Colonic mucosa (tissue), 4 donors: ENCODE data around the gene SH3GL3. TPM values are rescaled to one million over a fixed set of nuclear protein-coding genes. Genes with fewer than 3 reads are reported as not detected.

Experiments
- DNase-seq: peaks from one replicate; pipeline ENCODE4 v3.0.0-alpha.2; 2020
- H3K27ac ChIP-seq: fragments of 200-600 bp; one replicate; pipeline ENCODE4 v1.8.0; 2021
- H3K27me3 ChIP-seq: fragments of 200-600 bp; one replicate; pipeline ENCODE4 v1.8.0; 2021
- H3K36me3 ChIP-seq: fragments of 200-600 bp; one replicate; pipeline ENCODE4 v1.8.0; 2021
- H3K4me1 ChIP-seq: fragments of 200-600 bp; one replicate; pipeline ENCODE4 v1.8.0; 2021; ENCODE audit warnings: mild to moderate bottlenecking
- H3K4me3 ChIP-seq: fragments of 200-600 bp; one replicate; pipeline ENCODE4 v1.8.0; 2021
- H3K9ac ChIP-seq, 2 donors: one replicate each; pipeline ENCODE4 v1.7.0; 2013; ENCODE audit warnings: control low read depth in 2 of 2, low read depth in 2 of 2, low read length in 2 of 2
- H3K9me3 ChIP-seq: fragments of 200-600 bp; one replicate; pipeline ENCODE4 v1.8.0; 2021
- CTCF ChIP-seq: fragments of 200-600 bp; IDR thresholded peaks from one replicate; pipeline ENCODE4 v1.8.0; 2022; ENCODE audit warnings: antibody characterized with exemption, mild to moderate bottlenecking
- intact Hi-C: fragments of 100-400 bp; cut with DNase I; formaldehyde crosslinking; loops from one replicate; pipeline ENCODE4 v1.14.1; 2022
- total RNA-seq, 2 donors: library from RNA; stranded (reverse); fragmentation: NEBNext Ultra II Directional in 1 of 2; extraction: Animal tissue kit (Norgen Biotek cat#: 25700) in 1 of 2; gene quantifications; one replicate each; pipeline ENCODE4 v1.2.1, GENCODE V29; 2021
- donor health status: healthy.
- donor health status: DM: no; HTN: no; CAD: no.
- donor health status: DM: no; HTN: no; CAD: no.

The SH3GL3 gene
- total RNA-seq, 2 donors from 2014 or later, result not detected

- TF ChIP-seq CTCF, result no peak
- H3K4me1 ChIP-seq, result no peaks in the 10 kb centered on the region
- no peaks in the 10 kb centered on the region for H3K36me3 ChIP-seq
- H3K27ac ChIP-seq, result no peak overlapping the region
- intact Hi-C loops, result no loop called here
- no peak overlapping the region for H3K4me3 ChIP-seq
- H3K9ac ChIP-seq, result no peak overlapping the region
- H3K27me3 ChIP-seq, result no peaks in the 10 kb centered on the region
- H3K9me3 ChIP-seq, result no peaks in the 10 kb centered on the region
- DNase-seq, result no peak
Measured at GRCh38 chr15:83592370-83593040, 145.4 kb downstream of the SH3GL3 start.

GRCh38 chr15:83595191-83595590, 148.1 kb downstream of the SH3GL3 start:
- DNase-seq, result no peak
- TF ChIP-seq CTCF, result no peak

GRCh38 chr15:83598031-83598430, 150.9 kb downstream of the SH3GL3 start:
- intact Hi-C loops, result no loop called here
- no peak for TF ChIP-seq CTCF
- no peak overlapping the region for H3K4me3 ChIP-seq
- DNase-seq, result no peak
- H3K36me3 ChIP-seq, result no peaks in the 10 kb centered on the region
- no peak overlapping the region for H3K27ac ChIP-seq
- no peaks in the 10 kb centered on the region for H3K4me1 ChIP-seq
- H3K9ac ChIP-seq, result no peak overlapping the region
- no peaks in the 10 kb centered on the region for H3K27me3 ChIP-seq
- no peaks in the 10 kb centered on the region for H3K9me3 ChIP-seq

More at GRCh38 chr15:83595191-83595590, 148.1 kb downstream of the SH3GL3 start:
- intact Hi-C loops, result loop anchor here (2.0 kb wide), 1 partner anchor 26 kb away; no protein-coding TSS in a partner anchor
- H3K4me1 ChIP-seq, result no peaks in the 10 kb centered on the region
- H3K36me3 ChIP-seq, result no peaks in the 10 kb centered on the region
- H3K27ac ChIP-seq, result no peak overlapping the region
- no peaks in the 10 kb centered on the region for H3K9me3 ChIP-seq
- H3K9ac ChIP-seq, result no peak overlapping the region
- H3K27me3 ChIP-seq, result no peaks in the 10 kb centered on the region
- no peak overlapping the region for H3K4me3 ChIP-seq

GRCh38 chr15:83602021-83602420, 154.9 kb downstream of the SH3GL3 start:
- Histone ChIP-seq H3K9ac (no peak overlapping the region), H3K36me3 (no peaks in the 10 kb centered on the region), H3K27me3 (no peaks in the 10 kb centered on the region), H3K9me3 (no peaks in the 10 kb centered on the region), H3K4me3 (no peak overlapping the region), H3K4me1 (no peaks in the 10 kb centered on the region), H3K27ac (no peak overlapping the region)
- intact Hi-C loops, result no loop called here
- DNase-seq, result no peak
- TF ChIP-seq CTCF, result no peak

GRCh38 chr15:83604549-83604948, 157.4 kb downstream of the SH3GL3 start:
- H3K9me3 ChIP-seq, result no peaks in the 10 kb centered on the region
- H3K36me3 ChIP-seq, result no peaks in the 10 kb centered on the region
- no peak for DNase-seq
- H3K9ac ChIP-seq, result no peak overlapping the region
- H3K4me1 ChIP-seq, result no peaks in the 10 kb centered on the region
- no peak overlapping the region for H3K4me3 ChIP-seq
- TF ChIP-seq CTCF, result no peak
- intact Hi-C loops, result no loop called here
- no peak overlapping the region for H3K27ac ChIP-seq
- H3K27me3 ChIP-seq, result no peaks in the 10 kb centered on the region
